Osteoblast (primary cell): ENCODE measurements around the gene GPR143. TPM values are rescaled to one million over a fixed set of nuclear protein-coding genes. Genes with fewer than 3 reads are reported as not detected.

Experiments
- DNase-seq: peaks from one replicate; pipeline ENCODE4 v3.0.0; 2011; ENCODE audit warnings: low spot score, mixed read lengths; ENCODE audit not compliant: insufficient read length; ENCODE audit errors: missing footprints
- H2AFZ ChIP-seq: 2 replicates; pipeline ENCODE4 v1.6.0; 2011; ENCODE audit warnings: mild to moderate bottlenecking, low read length
- H3K27ac ChIP-seq: 2 replicates; pipeline ENCODE4 v1.5.1; 2011; ENCODE audit warnings: mild to moderate bottlenecking, low read depth, low read length, moderate library complexity
- H3K27me3 ChIP-seq: 2 replicates; pipeline ENCODE4 v1.6.0; 2012; ENCODE audit warnings: mild to moderate bottlenecking, control low read depth, inconsistent platforms, low read length, moderate library complexity; ENCODE audit not compliant: insufficient read depth
- H3K36me3 ChIP-seq: 2 replicates; pipeline ENCODE4 v1.5.1; 2011; ENCODE audit warnings: mild to moderate bottlenecking, low read length, control low read depth, moderate library complexity; ENCODE audit not compliant: insufficient read depth
- H3K4me1 ChIP-seq: 2 replicates; pipeline ENCODE4 v1.5.1; 2011; ENCODE audit warnings: mild to moderate bottlenecking, low read length, control low read depth, moderate library complexity; ENCODE audit not compliant: insufficient read depth
- H3K4me2 ChIP-seq: 2 replicates; pipeline ENCODE4 v1.6.0; 2011; ENCODE audit warnings: mild to moderate bottlenecking, low read length; ENCODE audit not compliant: insufficient read depth
- H3K4me3 ChIP-seq: fragments of 200-600 bp; sonication (generic); 3 replicates; pipeline ENCODE4 v1.5.1; 2012; ENCODE audit warnings: mild to moderate bottlenecking, low read length, inconsistent platforms; ENCODE audit not compliant: insufficient read depth
- H3K79me2 ChIP-seq: 2 replicates; pipeline ENCODE4 v1.6.0; 2012; ENCODE audit warnings: mild to moderate bottlenecking, low read length, control low read depth, inconsistent platforms; ENCODE audit not compliant: insufficient read depth
- H3K9me3 ChIP-seq: 2 replicates; pipeline ENCODE4 v1.5.1; 2011; ENCODE audit warnings: low read depth, low read length, control low read depth
- H4K20me1 ChIP-seq: 2 replicates; pipeline ENCODE4 v1.6.0; 2012; ENCODE audit warnings: mild to moderate bottlenecking, low read length, control low read depth; ENCODE audit not compliant: insufficient read depth
- total RNA-seq: library from RNA; depleted of rRNA; stranded (reverse); fragments of >200 nt; gene quantifications from 2 replicates; pipeline ENCODE4 v1.2.3, GENCODE V29; 2012
- TF ChIP-seq, protein P1 (sequence below): IDR thresholded peaks from 2 replicates; pipeline ENCODE4 v1.5.1; 2011; ENCODE audit warnings: mild to moderate bottlenecking, low read depth, low read length, moderate library complexity; ENCODE audit errors: extremely low read depth

GPR143 gene
- total RNA-seq, 1 donor = not detected

DNA sequence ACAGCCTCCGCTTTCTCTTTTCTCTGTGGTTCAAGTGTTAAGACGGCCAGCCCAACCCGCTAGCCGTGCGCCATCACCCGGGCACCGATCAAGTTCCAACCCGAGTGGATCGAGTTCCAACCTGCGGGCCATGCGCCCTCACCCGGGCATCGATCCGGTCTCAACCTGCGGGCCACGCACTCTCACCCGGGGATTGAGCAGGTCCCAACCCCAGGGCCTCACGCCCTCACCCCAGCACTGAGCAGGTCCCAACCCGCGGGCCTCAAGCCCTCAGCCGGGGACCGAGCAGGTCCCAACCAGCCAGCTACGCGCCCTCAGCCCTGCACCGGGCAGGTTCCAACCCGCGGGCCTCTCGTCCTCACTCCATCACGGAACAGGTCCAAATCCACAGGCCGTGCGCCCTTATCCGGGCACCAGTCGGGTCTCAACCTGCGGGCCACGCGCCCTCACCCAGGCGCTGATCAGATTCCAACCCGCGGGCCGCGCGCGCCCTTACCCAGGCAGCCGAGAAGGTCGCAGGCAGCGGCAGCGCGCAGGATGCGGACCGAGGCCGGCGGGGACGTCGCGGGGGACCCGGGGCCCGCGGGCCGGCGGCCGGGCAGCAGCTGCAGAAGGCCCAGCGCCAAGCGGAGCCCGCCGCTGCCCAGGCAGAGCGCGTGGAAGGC, 443 bp downstream of the GPR143 start:
- TF ChIP-seq, protein P1, sequence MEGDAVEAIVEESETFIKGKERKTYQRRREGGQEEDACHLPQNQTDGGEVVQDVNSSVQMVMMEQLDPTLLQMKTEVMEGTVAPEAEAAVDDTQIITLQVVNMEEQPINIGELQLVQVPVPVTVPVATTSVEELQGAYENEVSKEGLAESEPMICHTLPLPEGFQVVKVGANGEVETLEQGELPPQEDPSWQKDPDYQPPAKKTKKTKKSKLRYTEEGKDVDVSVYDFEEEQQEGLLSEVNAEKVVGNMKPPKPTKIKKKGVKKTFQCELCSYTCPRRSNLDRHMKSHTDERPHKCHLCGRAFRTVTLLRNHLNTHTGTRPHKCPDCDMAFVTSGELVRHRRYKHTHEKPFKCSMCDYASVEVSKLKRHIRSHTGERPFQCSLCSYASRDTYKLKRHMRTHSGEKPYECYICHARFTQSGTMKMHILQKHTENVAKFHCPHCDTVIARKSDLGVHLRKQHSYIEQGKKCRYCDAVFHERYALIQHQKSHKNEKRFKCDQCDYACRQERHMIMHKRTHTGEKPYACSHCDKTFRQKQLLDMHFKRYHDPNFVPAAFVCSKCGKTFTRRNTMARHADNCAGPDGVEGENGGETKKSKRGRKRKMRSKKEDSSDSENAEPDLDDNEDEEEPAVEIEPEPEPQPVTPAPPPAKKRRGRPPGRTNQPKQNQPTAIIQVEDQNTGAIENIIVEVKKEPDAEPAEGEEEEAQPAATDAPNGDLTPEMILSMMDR = no peak
- Histone ChIP-seq H3K4me2 (no peak overlapping the region), H3K27ac (no peak overlapping the region), H3K36me3 (no peaks in the 10 kb centered on the region), H3K9me3 (no peaks in the 10 kb centered on the region), H2AFZ (no peak overlapping the region), H4K20me1 (no peaks in the 10 kb centered on the region), H3K4me3 (no peak overlapping the region), H3K79me2 (no peaks in the 10 kb centered on the region), H3K4me1 (no peaks in the 10 kb centered on the region), H3K27me3 (no peaks in the 10 kb centered on the region)
- no peak for DNase-seq

DNA sequence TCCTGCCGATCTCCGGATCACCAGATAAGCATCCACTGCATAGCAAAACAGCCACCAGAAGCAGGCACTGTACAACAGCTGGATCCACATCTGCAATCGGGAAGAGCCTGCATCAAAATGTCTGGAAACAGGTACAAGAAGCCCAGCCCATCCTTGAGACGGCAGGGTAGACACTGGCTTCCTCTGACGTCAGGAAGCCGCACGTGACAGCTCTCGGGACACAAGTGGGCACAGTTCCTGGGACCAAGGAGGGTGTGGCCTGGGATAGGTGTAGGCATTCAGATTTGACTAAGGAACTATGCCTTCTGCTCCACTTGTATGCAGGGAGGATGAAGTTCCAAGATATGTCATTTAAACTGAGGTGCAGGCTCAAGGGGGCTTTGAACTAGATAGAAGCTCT, 6.3 kb downstream of the GPR143 start:
- no peak overlapping the region for H2AFZ ChIP-seq
- no peaks in the 10 kb centered on the region for H3K4me1 ChIP-seq
- TF ChIP-seq, protein P1 = no peak
- H4K20me1 ChIP-seq = no peaks in the 10 kb centered on the region
- H3K27me3 ChIP-seq = no peaks in the 10 kb centered on the region
- no peak overlapping the region for H3K4me3 ChIP-seq
- no peaks in the 10 kb centered on the region for H3K79me2 ChIP-seq
- no peak for DNase-seq
- no peaks in the 10 kb centered on the region for H3K36me3 ChIP-seq
- H3K9me3 ChIP-seq = no peaks in the 10 kb centered on the region
- no peak overlapping the region for H3K4me2 ChIP-seq
- no peak overlapping the region for H3K27ac ChIP-seq

DNA sequence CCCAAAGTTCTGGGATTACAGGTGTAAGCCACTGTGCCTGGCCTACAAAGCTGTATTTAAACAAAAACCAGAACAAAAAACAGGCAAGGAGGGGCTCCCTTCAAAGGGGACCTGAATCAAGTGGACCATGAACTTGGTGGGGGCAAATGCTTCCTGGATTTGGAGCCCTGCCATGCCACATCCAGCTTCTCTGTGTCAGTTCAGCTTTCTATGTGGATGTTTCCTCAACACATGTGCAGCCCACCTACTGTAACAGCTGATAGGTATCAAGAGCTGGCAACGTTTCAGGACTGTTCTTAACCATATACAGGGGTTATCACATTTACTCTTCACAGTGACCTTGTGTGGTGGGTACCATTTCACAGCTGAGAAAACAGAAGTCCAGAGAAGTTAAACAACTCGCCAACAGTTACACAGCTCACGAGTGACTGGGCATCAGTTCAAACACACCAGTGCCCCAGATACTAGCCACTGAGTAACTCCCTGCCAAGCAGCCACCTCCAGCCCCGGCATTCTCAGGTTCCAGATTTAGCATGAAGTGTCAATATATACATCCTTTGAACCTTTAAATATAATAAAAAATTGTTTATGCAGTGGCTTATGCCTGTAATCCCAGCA, 7.5 kb downstream of the GPR143 start:
- H2AFZ ChIP-seq = no peak overlapping the region
- TF ChIP-seq, protein P1 = no peak

DNA sequence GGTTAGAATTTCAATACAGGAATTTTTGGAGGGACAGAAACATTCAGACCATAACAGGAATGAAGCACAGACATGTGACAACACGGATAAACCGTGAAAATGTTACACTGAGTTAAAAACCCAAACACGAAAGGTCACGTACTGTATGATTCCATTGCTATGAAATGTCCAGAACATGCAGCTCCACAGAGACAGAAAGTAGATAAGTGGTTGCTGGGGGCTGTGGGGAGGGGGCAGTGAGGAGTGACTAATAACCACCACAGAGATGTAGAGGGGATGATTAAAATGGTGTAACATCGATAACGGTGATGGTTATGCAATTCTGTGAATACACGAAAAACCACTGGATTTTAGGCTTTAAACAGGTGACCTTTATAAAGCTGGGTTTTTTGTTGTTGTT, 8.3 kb downstream of the GPR143 start:
- no peak overlapping the region for H2AFZ ChIP-seq
- H3K4me2 ChIP-seq = no peak overlapping the region
- no peak overlapping the region for H3K4me3 ChIP-seq
- DNase-seq = no peak
- H3K27me3 ChIP-seq = no peaks in the 10 kb centered on the region
- TF ChIP-seq, protein P1 = no peak
- H3K27ac ChIP-seq = no peak overlapping the region
- H3K4me1 ChIP-seq = no peaks in the 10 kb centered on the region
- H3K9me3 ChIP-seq = no peaks in the 10 kb centered on the region
- no peaks in the 10 kb centered on the region for H3K36me3 ChIP-seq
- no peaks in the 10 kb centered on the region for H4K20me1 ChIP-seq
- H3K79me2 ChIP-seq = no peaks in the 10 kb centered on the region

More for the DNA sequence above, 7.5 kb downstream of the GPR143 start:
- Histone ChIP-seq H3K79me2 (no peaks in the 10 kb centered on the region), H3K4me2 (no peak overlapping the region), H3K27ac (no peak overlapping the region), H3K4me1 (no peaks in the 10 kb centered on the region), H3K9me3 (no peaks in the 10 kb centered on the region), H4K20me1 (no peaks in the 10 kb centered on the region), H3K4me3 (no peak overlapping the region), H3K36me3 (no peaks in the 10 kb centered on the region), H3K27me3 (no peaks in the 10 kb centered on the region)
- DNase-seq = no peak
